Measurements from ENCODE around the gene PNPLA7.

Gene PNPLA7

GRCh38 chr9:137456061-137456863, 93.9 kb downstream of the PNPLA7 start:
- CTCF ChIA-PET = interaction anchor here (0.6 to 1.8 kb wide), 5 partner anchors 11 to 508 kb away, joined by 3 to 14 read pairs (median 4); partner anchors contain the start of gene EXD3
- H3K4me1 ChIP-seq (ENCODE audit: control insufficient read depth, insufficient read depth, low read length) = peaks cover 6% of the 10 kb centered on the region
- no peaks in the 10 kb centered on the region for H3K9me3 ChIP-seq (ENCODE audit: control insufficient read depth, insufficient read depth, low read depth, low read length)
- H3K27ac ChIP-seq (ENCODE audit: extremely low read depth, low read depth, low read length) = peak overlapping the region; percentile 2; the same call in 1 of the 2 replicates
- TF ChIP-seq GLIS2 (tag by site-specific recombination; IDR thresholded peaks at IDR 0.05) (0 out of 2 replicates have a peak, but pooled peaks have one; percentile 8), GLI4 (tag by site-specific recombination; IDR thresholded peaks at IDR 0.05) (no peak), ZNF223 (tag by site-specific recombination; IDR thresholded peaks at IDR 0.05) (no peak), PATZ1 (tag by site-specific recombination; IDR thresholded peaks at IDR 0.05) (0 out of 2 replicates have a peak, but pooled peaks have one; percentile 8), PRDM4 (tag by site-specific recombination; IDR thresholded peaks at IDR 0.05) (peak; percentile 86), MEIS1 (CRISPR knock-in tag; IDR thresholded peaks at IDR 0.05; ENCODE audit: borderline replicate concordance) (no peak), KLF1 (tag by site-specific recombination; IDR thresholded peaks at IDR 0.05) (peak; percentile 33; the same call in 1 of the 2 replicates), GLIS1 (tag by site-specific recombination; IDR thresholded peaks at IDR 0.05) (peak; percentile 40), ZNF221 (tag by site-specific recombination; IDR thresholded peaks at IDR 0.05; ENCODE audit: borderline replicate concordance) (no peak), ZNF16 (tag by site-specific recombination; IDR thresholded peaks at IDR 0.05; ENCODE audit: low read depth) (no peak)
- peaks cover 0 to 54% of the 10 kb centered on the region in 2 experiments; a peak in 1 of 3 replicates for H3K36me3 ChIP-seq (ENCODE audit: control insufficient read depth in 2 of 2, insufficient read depth in 1 of 2, low read length in 2 of 2)
- POLR2A ChIA-PET = interaction anchor here (1.2 kb wide), 1 partner anchor 215 kb away, joined by 4 read pairs; the partner anchor contains the start of gene TUBB4B
- H3K4me3 ChIP-seq (ENCODE audit: low read depth, low read length) = no peak overlapping the region

- Histone ChIP-seq H3K27ac (ENCODE audit: extremely low read depth, low read depth, low read length) (no peak overlapping the region), H3K9me3 (ENCODE audit: control insufficient read depth, insufficient read depth, low read depth, low read length) (no peaks in the 10 kb centered on the region), H3K4me1 (ENCODE audit: control insufficient read depth, insufficient read depth, low read length) (peaks cover 6% of the 10 kb centered on the region), H3K4me3 (ENCODE audit: low read depth, low read length) (no peak overlapping the region), H3K36me3 (ENCODE audit: control insufficient read depth in 2 of 2, insufficient read depth in 1 of 2, low read length in 2 of 2) (peaks cover 0 to 54% of the 10 kb centered on the region in 2 experiments; a peak in 2 of 3 replicates)
- ChIA-PET CTCF (interaction anchor here (1.0 kb wide), 1 partner anchor 9 kb away, joined by 4 read pairs; no protein-coding TSS in a partner anchor), POLR2A (no interaction called here)
- TF ChIP-seq REPIN1 (tag by site-specific recombination; IDR thresholded peaks at IDR 0.05; ENCODE audit: low read depth) (no peak), ZNF132 (tag by site-specific recombination; IDR thresholded peaks at IDR 0.05; ENCODE audit: borderline replicate concordance) (no peak), ZNF701 (tag by site-specific recombination; IDR thresholded peaks at IDR 0.05) (no peak), HOXC10 (CRISPR knock-in tag; IDR thresholded peaks at IDR 0.05) (no peak), SCRT2 (tag by site-specific recombination; IDR thresholded peaks at IDR 0.05) (peak; percentile 72; the same call in 1 of the 2 replicates), ZFP69B (tag by site-specific recombination; IDR thresholded peaks at IDR 0.05) (no peak), ZNF747 (tag by site-specific recombination; IDR thresholded peaks at IDR 0.05) (no peak), ZBTB21 (tag by site-specific recombination; IDR thresholded peaks at IDR 0.05) (no peak), ZNF19 (tag by site-specific recombination; IDR thresholded peaks at IDR 0.05; ENCODE audit: low read depth) (no peak), GLIS2 (tag by site-specific recombination; IDR thresholded peaks at IDR 0.05) (0 out of 2 replicates have a peak, but pooled peaks have one; percentile 22), ZNF394 (tag by site-specific recombination; IDR thresholded peaks at IDR 0.05; ENCODE audit: borderline replicate concordance) (no peak), ZNF76 (tag by site-specific recombination; IDR thresholded peaks at IDR 0.05; ENCODE audit: borderline replicate concordance, low read depth) (no peak)
Observed at GRCh38 chr9:137455359-137455991, 94.7 kb downstream of the PNPLA7 start.

Data from HEK293 (cell line).